Measurements from ENCODE around the gene ICAM3.

ICAM3 gene

GRCh38 chr19:10318807-10319682 lies 20.4 kb downstream of the ICAM3 start:
- DNase-seq (ENCODE audit: low spot score): peak; percentile 1

GRCh38 chr19:10317857-10318462 lies 21.5 kb downstream of the ICAM3 start:
- no peak for DNase-seq (ENCODE audit: low spot score)

GRCh38 chr19:10317045-10317856 lies 22.2 kb downstream of the ICAM3 start:
- DNase-seq (ENCODE audit: low spot score): no peak

GRCh38 chr19:10316229-10317044 lies 23.0 kb downstream of the ICAM3 start:
- DNase-seq (ENCODE audit: low spot score): no peak

GRCh38 chr19:10315335-10316214 lies 23.8 kb downstream of the ICAM3 start, which contains the start of gene FDX2:
Gene FDX2, minus strand, starts transcription at chr19:10316015. Its CDS starts 19 bp downstream, at chr19:10315996.
- peak; percentile 96 for DNase-seq (ENCODE audit: low spot score)

- DNase-seq (ENCODE audit: low spot score): no peak
These were observed 30.0 kb downstream of the ICAM3 start, which contains the start of gene ZGLP1 for GRCh38 chr19:10309423-10309822. Gene ZGLP1, minus strand, starts transcription at chr19:10309815.

GRCh38 chr19:10306327-10306726 lies 33.1 kb downstream of the ICAM3 start:
- DNase-seq (ENCODE audit: low spot score): no peak

GRCh38 chr19:10305139-10305806 lies 34.2 kb downstream of the ICAM3 start:
- no peak for DNase-seq (ENCODE audit: low spot score)

GRCh38 chr19:10299545-10300458 lies 39.6 kb downstream of the ICAM3 start:
- DNase-seq (ENCODE audit: low spot score): no peak

- DNase-seq (ENCODE audit: low spot score): no peak
These were observed 43.4 kb downstream of the ICAM3 start for GRCh38 chr19:10295847-10296591.

- DNase-seq (ENCODE audit: low spot score): no peak
These were observed 44.0 kb downstream of the ICAM3 start for GRCh38 chr19:10295305-10295846.

- no peak for DNase-seq (ENCODE audit: low spot score)
These were observed 45.1 kb downstream of the ICAM3 start for GRCh38 chr19:10294368-10294697.

- DNase-seq (ENCODE audit: low spot score): no peak
These were observed 45.6 kb downstream of the ICAM3 start for GRCh38 chr19:10293637-10294367.

- no peak for DNase-seq (ENCODE audit: low spot score)
These were observed 46.4 kb downstream of the ICAM3 start for GRCh38 chr19:10292789-10293636.

GRCh38 chr19:10292206-10292788 lies 47.1 kb downstream of the ICAM3 start:
- DNase-seq (ENCODE audit: low spot score): peak; percentile 89

Measured in AG08396 (cell line).